Lower leg skin (tissue), 3 donors: Measurements from ENCODE around the gene NCOA1.

Experiments used
- POLR2A ChIP-seq, 2 donors: fragments of 450-650 bp; IDR thresholded peaks; one replicate each; pipeline ENCODE4 v1.6.1; 2016 to 2017; ENCODE audit warnings: antibody characterized with exemption in 2 of 2, mild to moderate bottlenecking in 1 of 2, moderate library complexity in 1 of 2
- TF ChIP-seq, protein P1 (sequence below), 3 donors: fragments of 450-650 bp; IDR thresholded peaks; one replicate each; pipeline ENCODE4 v1.5.1; 2016; ENCODE audit warnings: antibody characterized with exemption in 3 of 3, mild to moderate bottlenecking in 3 of 3, moderate library complexity in 2 of 3

DNA sequence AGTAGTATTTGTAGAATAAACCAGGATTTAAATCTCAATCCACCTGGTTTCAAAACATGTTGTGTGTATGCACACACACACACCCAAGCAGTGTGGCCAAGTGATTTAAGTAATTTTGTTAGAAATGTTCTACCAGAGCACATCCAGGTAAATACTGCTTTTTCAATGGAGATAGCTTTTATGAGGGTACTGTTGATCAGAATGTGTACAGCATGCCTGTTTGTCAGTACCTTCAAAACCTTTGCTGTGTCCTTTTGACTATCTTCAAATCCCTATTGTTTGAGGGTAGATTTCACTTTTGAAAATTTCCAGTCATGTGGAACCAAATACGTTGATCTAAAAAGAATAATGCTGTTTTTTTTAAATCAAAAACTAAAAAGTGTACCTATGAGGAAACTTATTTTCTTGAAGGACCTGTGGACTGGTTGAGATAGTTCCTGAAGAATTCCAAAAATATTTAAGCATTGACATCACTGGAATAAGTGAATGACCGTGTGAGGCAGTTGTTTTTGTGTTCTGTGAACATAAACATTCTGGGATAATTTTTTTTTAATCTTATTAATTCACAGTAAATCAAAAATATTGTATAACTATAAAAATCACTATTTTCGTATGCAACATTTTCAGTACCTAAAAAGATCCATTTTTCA is 231.2 kb downstream of the NCOA1 start:
- TF ChIP-seq, protein P1, sequence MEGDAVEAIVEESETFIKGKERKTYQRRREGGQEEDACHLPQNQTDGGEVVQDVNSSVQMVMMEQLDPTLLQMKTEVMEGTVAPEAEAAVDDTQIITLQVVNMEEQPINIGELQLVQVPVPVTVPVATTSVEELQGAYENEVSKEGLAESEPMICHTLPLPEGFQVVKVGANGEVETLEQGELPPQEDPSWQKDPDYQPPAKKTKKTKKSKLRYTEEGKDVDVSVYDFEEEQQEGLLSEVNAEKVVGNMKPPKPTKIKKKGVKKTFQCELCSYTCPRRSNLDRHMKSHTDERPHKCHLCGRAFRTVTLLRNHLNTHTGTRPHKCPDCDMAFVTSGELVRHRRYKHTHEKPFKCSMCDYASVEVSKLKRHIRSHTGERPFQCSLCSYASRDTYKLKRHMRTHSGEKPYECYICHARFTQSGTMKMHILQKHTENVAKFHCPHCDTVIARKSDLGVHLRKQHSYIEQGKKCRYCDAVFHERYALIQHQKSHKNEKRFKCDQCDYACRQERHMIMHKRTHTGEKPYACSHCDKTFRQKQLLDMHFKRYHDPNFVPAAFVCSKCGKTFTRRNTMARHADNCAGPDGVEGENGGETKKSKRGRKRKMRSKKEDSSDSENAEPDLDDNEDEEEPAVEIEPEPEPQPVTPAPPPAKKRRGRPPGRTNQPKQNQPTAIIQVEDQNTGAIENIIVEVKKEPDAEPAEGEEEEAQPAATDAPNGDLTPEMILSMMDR (IDR thresholded peaks at IDR 0.05) = no peak
- no peak for TF ChIP-seq POLR2A (IDR thresholded peaks at IDR 0.05)
